ENCODE results near the gene PHLDB2. TPM values are rescaled to one million over a fixed set of nuclear protein-coding genes. Genes with fewer than 3 reads are reported as not detected.

The PHLDB2 gene
- total and polyA plus RNA-seq, 10 of the 15 experiments (the other 5 are each of a cell fraction or from before 2014, with no cell fraction given) = 0.03 to 0.67 (median 0.40) TPM

DNA sequence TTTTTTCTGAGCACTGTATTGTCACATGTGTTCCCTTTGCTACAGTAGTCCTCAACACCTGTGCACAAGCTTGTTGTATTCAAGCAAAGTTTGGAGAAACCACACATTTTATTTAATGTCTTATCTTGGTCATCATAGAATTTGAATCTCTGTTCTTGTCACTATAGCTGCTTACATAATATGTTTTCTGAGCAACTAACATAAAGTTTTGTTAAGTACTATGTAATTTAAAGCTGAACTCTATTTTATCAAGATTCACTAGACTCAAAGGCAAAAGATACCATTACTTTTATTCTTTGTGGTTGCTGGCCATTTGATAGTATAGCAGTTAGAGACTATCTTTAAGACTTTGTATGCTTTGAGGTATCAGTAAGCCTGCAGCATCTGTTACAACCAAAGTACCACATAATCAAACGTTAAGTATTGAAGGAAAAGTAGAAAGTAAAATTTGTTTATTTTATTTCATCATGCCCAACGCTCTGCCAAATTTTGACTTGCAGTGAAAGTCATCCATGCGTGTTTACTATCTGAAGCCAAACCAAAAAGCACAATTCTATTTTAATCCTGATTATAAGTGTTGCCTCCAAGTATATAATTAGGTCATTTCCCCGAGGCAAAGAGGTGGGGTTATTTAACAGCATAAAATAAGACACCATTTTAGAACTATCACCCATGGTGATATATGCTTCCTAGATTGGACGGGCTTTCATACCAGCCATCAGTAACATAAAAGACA is 109.4 kb downstream of the PHLDB2 start (continued):
- TF ChIP-seq BCL11A (IDR thresholded peaks at IDR 0.05; ENCODE audit: low read depth, low read length) (no peak), NR2C2 (IDR thresholded peaks at IDR 0.05; ENCODE audit: borderline replicate concordance, control insufficient read depth, insufficient read length, low read depth) (no peak), MYC (IDR thresholded peaks at IDR 0.05; ENCODE audit: insufficient read depth, insufficient read length, insufficient replicate concordance, low read length, severe bottlenecking) (no peak)
- TF ChIP-seq, protein P1, sequence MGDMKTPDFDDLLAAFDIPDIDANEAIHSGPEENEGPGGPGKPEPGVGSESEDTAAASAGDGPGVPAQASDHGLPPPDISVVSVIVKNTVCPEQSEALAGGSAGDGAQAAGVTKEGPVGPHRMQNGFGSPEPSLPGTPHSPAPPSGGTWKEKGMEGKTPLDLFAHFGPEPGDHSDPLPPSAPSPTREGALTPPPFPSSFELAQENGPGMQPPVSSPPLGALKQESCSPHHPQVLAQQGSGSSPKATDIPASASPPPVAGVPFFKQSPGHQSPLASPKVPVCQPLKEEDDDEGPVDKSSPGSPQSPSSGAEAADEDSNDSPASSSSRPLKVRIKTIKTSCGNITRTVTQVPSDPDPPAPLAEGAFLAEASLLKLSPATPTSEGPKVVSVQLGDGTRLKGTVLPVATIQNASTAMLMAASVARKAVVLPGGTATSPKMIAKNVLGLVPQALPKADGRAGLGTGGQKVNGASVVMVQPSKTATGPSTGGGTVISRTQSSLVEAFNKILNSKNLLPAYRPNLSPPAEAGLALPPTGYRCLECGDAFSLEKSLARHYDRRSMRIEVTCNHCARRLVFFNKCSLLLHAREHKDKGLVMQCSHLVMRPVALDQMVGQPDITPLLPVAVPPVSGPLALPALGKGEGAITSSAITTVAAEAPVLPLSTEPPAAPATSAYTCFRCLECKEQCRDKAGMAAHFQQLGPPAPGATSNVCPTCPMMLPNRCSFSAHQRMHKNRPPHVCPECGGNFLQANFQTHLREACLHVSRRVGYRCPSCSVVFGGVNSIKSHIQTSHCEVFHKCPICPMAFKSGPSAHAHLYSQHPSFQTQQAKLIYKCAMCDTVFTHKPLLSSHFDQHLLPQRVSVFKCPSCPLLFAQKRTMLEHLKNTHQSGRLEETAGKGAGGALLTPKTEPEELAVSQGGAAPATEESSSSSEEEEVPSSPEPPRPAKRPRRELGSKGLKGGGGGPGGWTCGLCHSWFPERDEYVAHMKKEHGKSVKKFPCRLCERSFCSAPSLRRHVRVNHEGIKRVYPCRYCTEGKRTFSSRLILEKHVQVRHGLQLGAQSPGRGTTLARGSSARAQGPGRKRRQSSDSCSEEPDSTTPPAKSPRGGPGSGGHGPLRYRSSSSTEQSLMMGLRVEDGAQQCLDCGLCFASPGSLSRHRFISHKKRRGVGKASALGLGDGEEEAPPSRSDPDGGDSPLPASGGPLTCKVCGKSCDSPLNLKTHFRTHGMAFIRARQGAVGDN (IDR thresholded peaks at IDR 0.05) = no peak

DNA sequence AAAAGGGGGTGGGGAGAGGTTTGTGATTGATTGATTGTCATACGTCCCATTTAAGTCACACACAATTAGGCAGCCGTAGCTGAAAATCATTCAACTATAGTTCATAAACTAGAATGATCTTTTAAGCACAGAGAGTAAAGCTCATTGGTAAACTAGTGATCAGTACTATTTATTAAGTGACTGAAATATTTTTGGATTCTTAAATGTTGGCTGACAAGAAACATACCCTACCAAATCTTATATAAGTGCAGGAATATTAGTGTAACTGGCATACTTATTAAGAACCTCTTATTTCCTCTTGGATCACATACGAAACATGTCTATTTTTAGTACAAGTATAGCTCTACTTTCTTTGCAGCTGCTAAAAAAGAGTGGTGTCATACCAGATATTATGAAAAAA is 111.3 kb downstream of the PHLDB2 start:
- H3K27ac ChIP-seq (ENCODE audit: control insufficient read depth, insufficient read depth) = no peak overlapping the region
- CTCF ChIA-PET = interaction anchor here (0.9 to 9.8 kb wide), 14 partner anchors 12 to 302 kb away, joined by 3 to 380 read pairs (median 5); no protein-coding TSS in a partner anchor
- SMC1A ChIA-PET (ENCODE audit: uncharacterized antibody, unreplicated experiment) = interaction anchor here (0.9 to 23.3 kb wide), 13 partner anchors 9 to 301 kb away, joined by 3 to 424 read pairs (median 5); no protein-coding TSS in a partner anchor

More for the DNA sequence above, 111.3 kb downstream of the PHLDB2 start:
- in situ Hi-C loops (cut with MboI) = loop anchor here (5.0 to 10.0 kb wide), 3 partner anchors 253 to 396 kb away; no protein-coding TSS in a partner anchor
- no peaks in the 10 kb centered on the region for H3K9me3 ChIP-seq (replicated peaks; ENCODE audit: control insufficient read depth, insufficient read depth, low read length)
- H3K4me2 ChIP-seq (ENCODE audit: control insufficient read depth, insufficient read depth) = no peak overlapping the region
- H3K4me1 ChIP-seq (ENCODE audit: control insufficient read depth, insufficient read depth, low read length) = no peaks in the 10 kb centered on the region
- no TSS peak for BruUV-seq (replicated peaks)
- H3K36me3 ChIP-seq (ENCODE audit: control insufficient read depth in 2 of 2, insufficient read depth in 2 of 2, low read length in 1 of 2) = no peaks in the 10 kb centered on the region
- ChIA-PET POLR2A (interaction anchor here (1.4 to 1.9 kb wide), 2 partner anchors 19 to 254 kb away, joined by 3 to 5 read pairs; no protein-coding TSS in a partner anchor), RAD21 (ENCODE audit: unreplicated experiment) (interaction anchor here (1.3 to 10.6 kb wide), 6 partner anchors 43 to 252 kb away, joined by 3 to 177 read pairs (median 10); no protein-coding TSS in a partner anchor)
- H4K20me1 ChIP-seq (ENCODE audit: control insufficient read depth, insufficient read depth) = no peaks in the 10 kb centered on the region
- DNase-seq (ENCODE audit: low read depth, low spot score) = no peak
- no peak overlapping the region for H3K9ac ChIP-seq (ENCODE audit: control insufficient read depth, insufficient read depth, low read length)
- ATAC-seq = no peak
- no peaks in the 10 kb centered on the region for H3K27me3 ChIP-seq (replicated peaks in 1 of 2; ENCODE audit: control insufficient read depth in 2 of 2, insufficient read depth in 2 of 2, low read length in 1 of 2)
- WGBS (ENCODE audit: insufficient coverage, insufficient replicate concordance, low lambda C conversion rate, missing lambda C conversion rate) = 31% methylated on average over 3 of the region's 3 CpGs
- no peak overlapping the region for H2AFZ ChIP-seq (ENCODE audit: control insufficient read depth, low read depth, low read length)
- FAIRE-seq = no peak
- no peak overlapping the region for H3K4me3 ChIP-seq
- TF ChIP-seq WRNIP1 (IDR thresholded peaks at IDR 0.05; ENCODE audit: borderline replicate concordance, low read depth, low read length) = no peak
- TF ChIP-seq ZSCAN29 (IDR thresholded peaks at IDR 0.05) = no peak
- TF ChIP-seq SUZ12 (IDR thresholded peaks at IDR 0.05; ENCODE audit: unreplicated experiment) = no peak
- TF ChIP-seq SUPT20H (IDR thresholded peaks at IDR 0.05; ENCODE audit: borderline replicate concordance, control insufficient read depth, low read depth, low read length) = no peak
- TF ChIP-seq, protein P2, sequence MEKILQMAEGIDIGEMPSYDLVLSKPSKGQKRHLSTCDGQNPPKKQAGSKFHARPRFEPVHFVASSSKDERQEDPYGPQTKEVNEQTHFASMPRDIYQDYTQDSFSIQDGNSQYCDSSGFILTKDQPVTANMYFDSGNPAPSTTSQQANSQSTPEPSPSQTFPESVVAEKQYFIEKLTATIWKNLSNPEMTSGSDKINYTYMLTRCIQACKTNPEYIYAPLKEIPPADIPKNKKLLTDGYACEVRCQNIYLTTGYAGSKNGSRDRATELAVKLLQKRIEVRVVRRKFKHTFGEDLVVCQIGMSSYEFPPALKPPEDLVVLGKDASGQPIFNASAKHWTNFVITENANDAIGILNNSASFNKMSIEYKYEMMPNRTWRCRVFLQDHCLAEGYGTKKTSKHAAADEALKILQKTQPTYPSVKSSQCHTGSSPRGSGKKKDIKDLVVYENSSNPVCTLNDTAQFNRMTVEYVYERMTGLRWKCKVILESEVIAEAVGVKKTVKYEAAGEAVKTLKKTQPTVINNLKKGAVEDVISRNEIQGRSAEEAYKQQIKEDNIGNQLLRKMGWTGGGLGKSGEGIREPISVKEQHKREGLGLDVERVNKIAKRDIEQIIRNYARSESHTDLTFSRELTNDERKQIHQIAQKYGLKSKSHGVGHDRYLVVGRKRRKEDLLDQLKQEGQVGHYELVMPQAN (conservative IDR thresholded peaks at IDR 0.05) = no peak
- intact Hi-C loops (cut with micrococcal nuclease; ENCODE audit: unreplicated experiment) = no loop called here
- H3K79me2 ChIP-seq (ENCODE audit: control insufficient read depth, insufficient read depth, low read length) = no peaks in the 10 kb centered on the region
